Hematopoietic multipotent progenitor cell treated with erythropoietin and hydrocortisone succinate and interleukin-3 and kit ligand, for 4 days (in vitro differentiated cells): ENCODE results near the gene PTH1R.

Experiments used
- DNase-seq: peaks from one replicate; pipeline ENCODE4 v3.0.0-alpha.2; 2015

The PTH1R gene

DNA sequence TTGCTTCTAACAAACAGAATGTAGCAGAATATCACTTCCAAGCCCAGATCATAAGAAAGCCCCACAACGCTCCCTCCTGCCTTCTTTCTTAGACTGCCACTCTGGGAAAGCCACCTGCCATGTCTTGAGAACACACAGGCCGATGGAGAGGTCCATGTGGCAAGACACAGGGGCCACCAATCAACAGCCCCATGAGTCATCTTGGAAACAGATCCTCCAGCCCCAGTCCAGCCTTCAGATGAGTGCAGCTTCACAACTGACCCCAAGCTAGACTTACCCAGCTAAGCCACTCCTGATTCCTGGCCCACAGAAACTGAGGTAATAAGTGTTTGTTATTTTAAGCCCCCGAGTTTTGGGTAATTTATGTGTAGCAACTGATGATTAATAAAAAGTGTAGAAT lies 39.7 kb downstream of the PTH1R start:
- no peak for DNase-seq

DNA sequence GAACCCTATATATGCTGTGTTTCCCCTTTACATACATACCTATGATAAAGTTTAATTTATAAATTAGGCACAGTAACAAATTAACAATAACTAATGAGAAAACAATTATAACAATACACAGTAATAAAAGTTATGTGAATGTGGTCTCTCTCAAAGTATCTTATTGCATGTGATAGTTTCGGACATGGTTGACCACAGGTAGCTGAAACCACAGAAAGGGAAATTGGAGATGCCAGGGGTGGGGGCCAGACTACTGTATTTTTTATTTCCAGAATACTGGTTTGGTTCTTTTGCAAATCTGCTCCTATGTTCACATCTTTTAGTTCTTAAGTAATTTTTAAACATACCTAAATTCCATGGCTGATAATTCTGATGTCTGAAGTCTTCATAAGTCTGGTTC lies 40.7 kb downstream of the PTH1R start:
- DNase-seq: no peak

DNA sequence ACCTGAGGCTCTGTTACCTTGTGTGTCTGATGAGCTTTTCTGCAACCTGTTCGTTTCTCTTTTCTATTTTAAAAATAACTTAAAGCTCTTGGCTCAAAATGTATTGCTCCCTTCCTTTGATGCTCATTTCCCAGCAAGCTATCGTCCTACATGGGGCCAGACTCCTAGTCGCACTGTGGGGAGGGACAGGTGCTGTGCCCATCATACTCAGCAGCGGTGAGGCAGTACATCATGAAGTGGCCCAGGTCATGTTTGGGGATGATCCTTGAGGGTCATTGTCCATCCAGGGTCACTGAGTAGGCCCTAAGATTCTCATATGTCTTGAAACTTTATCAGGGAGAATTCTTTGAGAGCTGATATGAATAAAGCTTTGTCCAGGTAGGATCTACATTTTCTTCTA lies 41.1 kb downstream of the PTH1R start:
- DNase-seq: no peak

DNA sequence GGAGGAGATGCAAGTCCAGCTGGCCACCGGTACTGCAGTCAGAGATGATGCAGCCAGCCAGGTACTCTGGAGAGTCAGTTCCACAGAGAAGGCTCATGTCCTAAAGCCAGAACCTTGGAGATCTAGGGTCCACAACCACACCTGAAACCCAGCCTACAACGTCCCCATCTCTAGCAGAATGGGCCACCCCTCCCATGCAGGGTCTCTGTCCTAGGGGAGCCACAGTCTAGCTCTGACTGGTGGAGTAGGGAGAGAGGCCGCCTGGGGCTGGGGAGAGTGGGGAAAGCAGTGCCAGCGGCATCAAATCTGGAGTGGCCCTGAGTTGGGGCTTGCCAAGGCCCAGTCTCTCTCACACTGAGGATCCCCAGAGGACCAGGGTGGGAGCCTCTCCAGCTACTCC lies 43.5 kb downstream of the PTH1R start:
- no peak for DNase-seq

- no peak for DNase-seq
Measured at GRCh38 chr3:46921871-46922271, 44.4 kb downstream of the PTH1R start.

DNA sequence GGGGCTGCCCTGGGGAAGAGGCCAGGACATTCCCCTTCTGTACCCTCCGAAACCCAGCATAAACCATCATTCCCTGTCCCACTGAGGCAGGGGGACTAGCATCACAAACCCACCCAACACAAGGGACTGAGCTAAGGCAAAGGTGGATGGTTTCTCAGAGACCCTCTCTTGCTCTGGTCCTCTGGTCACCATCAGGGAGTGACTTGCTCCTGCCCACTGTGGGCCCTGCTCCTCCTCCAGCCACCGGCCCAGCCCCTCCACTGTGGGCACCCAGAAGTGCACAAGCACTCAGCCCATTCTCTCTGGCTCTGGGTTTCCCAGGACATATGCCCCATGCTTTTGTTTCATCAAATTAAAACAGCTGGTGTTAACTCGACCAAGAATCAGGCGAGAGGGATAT lies 44.9 kb downstream of the PTH1R start:
- no peak for DNase-seq

DNA sequence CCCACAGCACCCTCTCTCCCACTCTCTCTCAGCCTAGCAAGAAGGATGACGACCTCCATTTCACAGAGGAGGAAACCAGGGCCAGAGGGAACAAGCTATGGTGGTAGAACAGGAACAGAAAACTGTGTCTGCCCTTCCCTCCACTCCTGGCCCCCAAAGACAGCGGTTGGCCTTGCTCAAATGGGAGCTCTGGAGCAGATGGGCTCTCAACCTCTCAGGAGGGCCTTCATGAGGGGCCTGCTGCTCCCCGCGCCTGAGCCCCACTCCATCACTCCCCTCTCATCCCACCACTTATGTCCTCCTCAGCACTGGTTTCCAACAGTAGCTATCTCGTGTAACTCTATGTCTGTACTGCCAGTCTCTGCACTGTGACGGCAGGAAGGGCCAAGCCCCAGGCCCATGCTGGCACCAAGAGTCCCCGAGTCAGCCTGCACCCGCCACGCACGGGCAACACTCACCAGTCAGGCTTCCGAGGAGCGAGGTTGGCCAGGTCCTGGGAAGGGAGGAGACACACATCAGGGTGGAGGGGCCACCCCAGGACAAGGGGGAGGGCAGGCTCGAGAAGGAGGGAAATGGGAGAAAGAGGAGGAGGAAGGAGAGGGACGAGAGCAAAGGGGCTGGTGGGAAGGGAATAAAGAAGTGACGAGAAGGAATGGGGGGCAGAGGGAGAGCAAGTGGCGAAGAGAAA lies 45.5 kb downstream of the PTH1R start:
- no peak for DNase-seq

DNA sequence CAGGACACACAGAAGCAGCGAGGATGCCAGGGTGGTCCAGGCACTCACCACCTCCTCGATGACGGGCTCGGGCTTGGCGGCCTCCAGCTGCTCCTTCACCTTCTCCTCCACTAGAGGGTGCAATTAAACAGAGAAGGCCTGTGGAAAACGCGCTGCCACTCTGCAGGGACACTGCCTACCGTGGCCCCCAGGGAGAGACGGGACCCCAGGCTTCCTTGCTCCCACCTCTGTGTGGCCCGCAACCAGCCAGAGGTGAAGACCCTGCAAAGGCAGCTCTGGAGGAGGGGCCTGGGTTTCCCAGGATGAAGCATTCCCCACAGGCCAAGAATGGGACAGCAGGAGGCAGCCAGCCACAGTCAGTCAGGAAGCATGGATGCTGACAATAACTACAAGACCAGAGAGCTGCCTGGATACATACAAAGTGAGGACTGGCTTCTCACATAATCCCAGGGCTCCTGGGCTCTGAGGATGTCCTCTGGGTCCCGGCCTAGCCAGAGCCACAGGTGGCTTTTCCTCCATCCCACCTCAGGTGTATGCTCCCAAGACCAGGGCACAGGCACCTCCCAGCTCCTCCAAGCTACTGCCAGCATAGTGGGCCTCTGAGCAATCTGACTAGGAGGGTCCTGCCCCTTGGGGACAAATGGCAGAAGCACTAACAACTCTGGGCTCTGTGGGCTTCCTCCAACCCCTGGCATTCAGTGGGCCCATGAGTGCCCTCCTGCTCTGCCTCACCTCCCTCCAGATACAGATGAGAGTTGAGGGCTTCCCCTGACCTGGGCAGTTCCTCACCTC lies 46.2 kb downstream of the PTH1R start:
- peak; percentile 83 for DNase-seq

- no peak for DNase-seq
Measured at GRCh38 chr3:46924921-46925584, 47.5 kb downstream of the PTH1R start.

DNA sequence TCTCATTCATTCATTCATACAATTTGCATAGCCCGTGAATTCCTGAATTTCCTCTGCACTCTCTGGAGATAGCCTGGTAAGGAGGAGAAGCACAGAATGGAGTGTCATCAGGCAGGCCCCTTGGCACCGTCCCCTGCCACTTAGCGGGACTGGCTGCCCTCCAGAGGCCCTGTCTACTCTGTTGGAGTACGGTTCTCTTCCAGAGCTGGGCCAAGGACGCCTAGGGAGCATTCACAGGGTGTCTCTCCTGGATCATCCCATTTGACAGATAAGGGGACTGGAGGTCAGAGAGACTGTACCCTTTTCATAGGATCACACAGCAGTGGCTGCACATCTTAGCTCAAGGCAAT lies 48.0 kb downstream of the PTH1R start:
- DNase-seq: no peak

- no peak for DNase-seq
Measured at GRCh38 chr3:46926039-46926438, 48.5 kb downstream of the PTH1R start.

- DNase-seq: no peak
Measured at GRCh38 chr3:46926447-46926846, 48.9 kb downstream of the PTH1R start.

- peak; percentile 50 for DNase-seq
Measured at GRCh38 chr3:46926871-46927717, 49.6 kb downstream of the PTH1R start.

- no peak for DNase-seq
Measured at GRCh38 chr3:46927718-46928073, 50.2 kb downstream of the PTH1R start.

GRCh38 chr3:46928282-46928681 lies 50.8 kb downstream of the PTH1R start:
- DNase-seq: peak; percentile 74

- peak; percentile 50 for DNase-seq
Measured at GRCh38 chr3:46929324-46929723, 51.8 kb downstream of the PTH1R start.

- DNase-seq: peak; percentile 57
Measured at GRCh38 chr3:46930166-46930944, 52.8 kb downstream of the PTH1R start.

- DNase-seq: peak; percentile 22
Measured at GRCh38 chr3:46930945-46931403, 53.5 kb downstream of the PTH1R start.

DNA sequence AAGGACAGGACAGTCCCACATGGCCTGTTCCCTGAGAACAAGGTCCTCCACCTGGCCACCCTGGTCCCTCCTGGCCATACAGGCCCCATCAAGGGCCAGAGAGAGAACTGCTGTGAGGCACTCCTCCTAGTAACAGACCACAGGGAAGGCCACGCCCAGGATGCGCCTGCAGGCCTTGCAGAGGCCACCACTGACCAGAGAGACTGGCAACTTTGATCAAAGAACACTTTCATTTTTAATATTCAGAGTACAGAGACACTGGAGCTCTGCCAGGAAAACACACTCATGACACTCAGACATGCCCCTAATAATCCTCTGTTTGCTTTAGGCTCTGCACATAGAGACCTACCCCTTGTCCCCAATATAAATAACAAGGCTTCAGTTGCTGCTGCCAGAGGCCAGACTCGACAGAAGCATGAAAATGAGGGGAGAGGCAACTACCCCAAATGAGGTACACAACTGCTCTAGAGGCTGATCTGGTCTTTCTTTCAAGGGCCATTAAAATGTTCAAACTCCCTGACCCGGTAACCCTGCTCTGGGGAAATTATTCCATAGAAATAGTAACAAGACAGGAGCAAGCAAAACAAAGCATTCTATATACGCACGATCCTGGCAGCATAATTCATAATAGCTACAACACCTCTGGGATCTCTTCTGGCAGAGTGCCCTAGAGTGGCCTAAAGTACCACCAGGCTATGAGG lies 54.3 kb downstream of the PTH1R start:
- peak; percentile 85 for DNase-seq

DNA sequence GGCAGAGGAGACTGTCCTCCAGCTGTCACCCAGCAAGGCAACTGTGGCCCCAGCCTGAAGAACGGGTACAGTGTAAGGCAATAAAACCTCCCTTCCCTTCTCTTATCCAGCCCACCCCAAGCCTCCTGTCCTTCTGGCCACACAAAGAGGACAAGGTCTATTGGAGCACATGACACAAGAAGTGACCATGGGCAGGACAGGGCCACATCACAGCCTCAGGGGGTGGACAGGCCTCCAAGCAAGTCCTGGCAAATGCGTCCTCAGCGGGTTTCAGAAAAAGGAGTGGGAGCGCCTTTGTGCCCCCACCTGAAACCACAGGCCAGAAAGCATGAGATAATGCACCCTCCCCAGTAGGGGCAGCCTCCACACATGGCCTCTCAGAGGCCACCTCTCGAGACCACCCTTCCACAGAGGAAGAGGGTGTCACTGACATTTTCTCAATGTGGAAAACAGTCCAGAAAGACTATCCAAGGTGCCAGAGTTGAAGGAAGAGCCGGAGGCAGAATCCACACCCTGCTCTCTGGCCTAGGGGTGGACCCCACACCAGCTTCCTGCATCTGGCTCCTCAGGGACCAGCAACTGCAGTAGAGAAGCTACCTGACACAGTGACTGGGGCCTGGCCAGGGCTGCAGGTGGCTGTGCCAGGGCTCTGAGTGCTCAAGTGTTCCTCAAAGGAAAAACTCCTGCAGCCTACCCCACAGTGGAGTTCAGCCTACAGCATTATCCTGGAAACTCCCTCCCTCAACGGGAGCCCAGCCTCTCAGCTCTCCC lies 55.1 kb downstream of the PTH1R start:
- peak; percentile 60 for DNase-seq

- DNase-seq: no peak
Measured at GRCh38 chr3:46933261-46933660, 55.7 kb downstream of the PTH1R start.
